Caco-2 (cell line): ENCODE results near the gene RPS6KA2. TPM values are rescaled to one million over a fixed set of nuclear protein-coding genes. Genes with fewer than 3 reads are reported as not detected.

Experiments used
- BruUV-seq: library from RNA; stranded (reverse); fragments of 400-500 nt; replicated peaks from 2 replicates; lab custom pipeline; 2021; lab: Mats Ljungman, UMichigan
- CTCF ChIA-PET: fragments of 300-600 bp; sonication (Branson Sonifier 250); formaldehyde crosslinking; loops from one replicate; lab custom pipeline; 2022; ENCODE audit warnings: antibody characterized with exemption; lab: Charles Lee
- POLR2A ChIA-PET: fragments of 300-600 bp; sonication (Branson Sonifier 250); formaldehyde crosslinking; loops from one replicate; lab custom pipeline; 2022; ENCODE audit warnings: antibody characterized with exemption; lab: Charles Lee
- DNase-seq, 2 experiments: peaks; one replicate each; pipeline versions ENCODE4 v3.0.0 to v3.0.0-alpha.2; 2020 to 2022
- H3K27me3 ChIP-seq: replicated peaks from 2 replicates; pipeline ENCODE4 v1.6.0; 2011; ENCODE audit warnings: low read length; ENCODE audit not compliant: control insufficient read depth, insufficient read depth
- H3K36me3 ChIP-seq: 2 replicates; pipeline ENCODE4 v1.5.1; 2011; ENCODE audit warnings: low read length; ENCODE audit not compliant: control insufficient read depth, insufficient read depth
- H3K4me1 ChIP-seq: fragments of 250-450 bp; sonication (Bioruptor Pico); 2 replicates; pipeline ENCODE4 v1.5.1; 2020; ENCODE audit warnings: mild to moderate bottlenecking
- H3K4me3 ChIP-seq: 2 replicates; pipeline ENCODE4 v1.5.1; 2011; ENCODE audit warnings: low read depth, mild to moderate bottlenecking, control low read depth, low read length
- H3K9me3 ChIP-seq: fragments of 250-450 bp; sonication (Bioruptor Pico); 2 replicates; pipeline ENCODE4 v1.5.1; 2020; ENCODE audit warnings: mild to moderate bottlenecking, moderate library complexity
- H3K27ac Mint-ChIP-seq: one replicate; pipeline ENCODE4 v1.8.0; 2022; ENCODE audit warnings: mixed read lengths; ENCODE audit not compliant: unreplicated experiment
- H3K27me3 Mint-ChIP-seq: one replicate; pipeline ENCODE4 v1.8.0; 2022; ENCODE audit warnings: mixed read lengths; ENCODE audit not compliant: insufficient read depth, unreplicated experiment
- H3K36me3 Mint-ChIP-seq: one replicate; pipeline ENCODE4 v1.8.0; 2022; ENCODE audit warnings: mild to moderate bottlenecking, mixed read lengths; ENCODE audit not compliant: insufficient read depth, unreplicated experiment
- H3K4me1 Mint-ChIP-seq: one replicate; pipeline ENCODE4 v1.8.0; 2022; ENCODE audit warnings: low read depth, mixed read lengths; ENCODE audit not compliant: unreplicated experiment
- H3K4me3 Mint-ChIP-seq: one replicate; pipeline ENCODE4 v1.8.0; 2022; ENCODE audit warnings: mild to moderate bottlenecking, moderate library complexity, mixed read lengths; ENCODE audit not compliant: unreplicated experiment
- H3K9me3 Mint-ChIP-seq: one replicate; pipeline ENCODE4 v1.8.0; 2022; ENCODE audit warnings: mixed read lengths; ENCODE audit not compliant: unreplicated experiment
- intact Hi-C: fragments of 100-400 bp; cut with micrococcal nuclease; formaldehyde crosslinking; loops from one replicate; pipeline ENCODE4 v1.10.0; 2022; ENCODE audit not compliant: unreplicated experiment
- total RNA-seq: library from RNA; stranded (reverse); gene quantifications from 2 replicates; pipeline ENCODE4 v1.2.3, GENCODE V29; 2022
- TF ChIP-seq, protein P1 (sequence below), 2 experiments: fragments of 200-600 bp in 1 of 2; IDR thresholded peaks; 1 replicate in 1 of 2; 2 replicates in 1 of 2; pipeline versions ENCODE4 v1.5.1 to v1.8.0; 2011 to 2022; ENCODE audit warnings: antibody characterized with exemption in 1 of 2, control low read depth in 1 of 2, inconsistent platforms in 1 of 2, low read depth in 1 of 2, low read length in 1 of 2, mild to moderate bottlenecking in 1 of 2, moderate library complexity in 1 of 2; ENCODE audit not compliant: insufficient read depth in 1 of 2, severe bottlenecking in 1 of 2, unreplicated experiment in 1 of 2

The RPS6KA2 gene
- total RNA-seq, 1 experiment from 2014 or later, result 5.6 TPM

DNA sequence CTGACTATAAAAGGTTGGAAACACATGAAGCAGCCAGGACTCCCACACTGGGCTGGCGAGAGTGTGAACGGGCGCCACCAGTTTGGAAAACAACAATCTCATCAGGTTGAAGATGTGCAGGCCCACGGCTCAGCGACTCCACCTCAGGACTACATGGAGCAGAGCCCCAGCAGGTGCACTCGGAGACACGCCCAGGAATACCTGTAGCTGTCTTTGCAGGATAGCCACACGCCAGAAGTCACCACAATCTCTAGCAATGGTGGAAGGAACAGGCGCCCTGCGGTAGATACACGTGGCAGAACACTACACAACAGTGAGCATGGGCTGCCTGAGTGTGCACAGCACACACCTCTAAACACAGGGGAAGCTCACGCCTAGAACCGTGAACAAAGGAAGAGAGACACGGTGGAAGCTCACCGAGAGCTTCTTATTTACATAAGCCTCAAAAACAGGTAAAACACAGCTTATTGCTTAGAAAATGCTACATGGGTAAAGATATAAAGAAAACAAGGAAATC lies 28.7 kb upstream of the RPS6KA2 start:
- H3K9me3 Mint-ChIP-seq, result no peaks in the 10 kb centered on the region
- H3K27me3 ChIP-seq, result no peaks in the 10 kb centered on the region
- no TSS peak for BruUV-seq
- H3K36me3 ChIP-seq, result no peaks in the 10 kb centered on the region
- no peaks in the 10 kb centered on the region for H3K4me1 Mint-ChIP-seq
- ChIA-PET CTCF (no interaction called here), POLR2A (no interaction called here)
- intact Hi-C loops, result no loop called here
- DNase-seq, result no peak
- H3K9me3 ChIP-seq, result no peaks in the 10 kb centered on the region
- no peak overlapping the region for H3K27ac Mint-ChIP-seq
- no peak overlapping the region for H3K4me3 Mint-ChIP-seq
- peaks cover 5% of the 10 kb centered on the region for H3K27me3 Mint-ChIP-seq
- no peak overlapping the region for H3K4me3 ChIP-seq
- no peaks in the 10 kb centered on the region for H3K4me1 ChIP-seq
- TF ChIP-seq, protein P1, sequence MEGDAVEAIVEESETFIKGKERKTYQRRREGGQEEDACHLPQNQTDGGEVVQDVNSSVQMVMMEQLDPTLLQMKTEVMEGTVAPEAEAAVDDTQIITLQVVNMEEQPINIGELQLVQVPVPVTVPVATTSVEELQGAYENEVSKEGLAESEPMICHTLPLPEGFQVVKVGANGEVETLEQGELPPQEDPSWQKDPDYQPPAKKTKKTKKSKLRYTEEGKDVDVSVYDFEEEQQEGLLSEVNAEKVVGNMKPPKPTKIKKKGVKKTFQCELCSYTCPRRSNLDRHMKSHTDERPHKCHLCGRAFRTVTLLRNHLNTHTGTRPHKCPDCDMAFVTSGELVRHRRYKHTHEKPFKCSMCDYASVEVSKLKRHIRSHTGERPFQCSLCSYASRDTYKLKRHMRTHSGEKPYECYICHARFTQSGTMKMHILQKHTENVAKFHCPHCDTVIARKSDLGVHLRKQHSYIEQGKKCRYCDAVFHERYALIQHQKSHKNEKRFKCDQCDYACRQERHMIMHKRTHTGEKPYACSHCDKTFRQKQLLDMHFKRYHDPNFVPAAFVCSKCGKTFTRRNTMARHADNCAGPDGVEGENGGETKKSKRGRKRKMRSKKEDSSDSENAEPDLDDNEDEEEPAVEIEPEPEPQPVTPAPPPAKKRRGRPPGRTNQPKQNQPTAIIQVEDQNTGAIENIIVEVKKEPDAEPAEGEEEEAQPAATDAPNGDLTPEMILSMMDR (IDR thresholded peaks at IDR 0.05; ENCODE audit: insufficient read depth in 1 of 2, low read depth in 1 of 2, low read length in 1 of 2, severe bottlenecking in 1 of 2, unreplicated experiment in 1 of 2), result no peak
- no peaks in the 10 kb centered on the region for H3K36me3 Mint-ChIP-seq

DNA sequence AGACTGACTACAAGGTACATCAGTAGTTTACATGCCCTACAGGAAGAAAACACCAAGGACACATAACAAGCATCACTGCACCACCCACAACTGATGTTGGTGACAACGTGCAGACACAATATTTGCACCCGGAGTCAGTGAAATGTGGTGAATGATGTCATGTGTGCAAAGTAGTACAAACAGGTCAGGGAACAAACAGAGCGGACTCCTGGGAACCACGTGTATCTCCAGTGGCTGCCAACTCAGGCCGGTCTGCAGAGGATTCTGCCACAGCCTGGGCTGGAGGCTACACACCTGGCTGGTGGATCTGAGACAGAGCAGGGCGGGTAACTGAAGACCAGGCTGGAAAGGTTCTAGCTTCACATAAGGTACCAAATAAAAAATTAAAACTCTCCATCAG lies 28.2 kb upstream of the RPS6KA2 start:
- no peaks in the 10 kb centered on the region for H3K4me1 Mint-ChIP-seq
- intact Hi-C loops, result no loop called here
- no peaks in the 10 kb centered on the region for H3K9me3 Mint-ChIP-seq
- peaks cover 5% of the 10 kb centered on the region for H3K27me3 Mint-ChIP-seq
- no TSS peak for BruUV-seq
- TF ChIP-seq, protein P1 (IDR thresholded peaks at IDR 0.05; ENCODE audit: insufficient read depth in 1 of 2, low read depth in 1 of 2, low read length in 1 of 2, severe bottlenecking in 1 of 2, unreplicated experiment in 1 of 2), result no peak
- Histone ChIP-seq H3K4me1 (no peaks in the 10 kb centered on the region), H3K36me3 (no peaks in the 10 kb centered on the region), H3K4me3 (no peak overlapping the region), H3K9me3 (no peaks in the 10 kb centered on the region), H3K27me3 (no peaks in the 10 kb centered on the region)
- ChIA-PET CTCF (no interaction called here), POLR2A (interaction anchor here (0.6 kb wide), 1 partner anchor 68 kb away, joined by 4 read pairs; no protein-coding TSS in a partner anchor)
- no peaks in the 10 kb centered on the region for H3K36me3 Mint-ChIP-seq
- no peak overlapping the region for H3K27ac Mint-ChIP-seq
- no peak overlapping the region for H3K4me3 Mint-ChIP-seq
- DNase-seq, result no peak

DNA sequence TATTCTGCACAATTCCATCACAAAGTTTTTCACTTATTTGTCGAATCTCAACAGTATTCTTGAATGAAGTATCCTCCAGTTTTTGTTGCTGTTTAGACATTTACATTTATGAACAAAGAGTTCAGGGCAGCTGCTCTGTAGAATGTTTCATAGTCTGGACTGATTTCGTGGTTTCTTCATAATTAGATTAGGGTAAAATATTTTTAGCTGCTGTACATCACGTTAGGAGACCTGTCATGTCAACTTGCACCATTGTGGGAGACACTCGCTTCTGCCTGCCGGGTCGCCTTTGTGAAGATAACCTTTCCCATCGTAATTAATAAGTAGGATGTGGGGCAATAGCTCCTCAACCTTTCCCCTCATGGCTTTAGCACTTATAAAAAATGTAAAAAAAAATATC lies 27.5 kb upstream of the RPS6KA2 start:
- BruUV-seq, result no TSS peak
- Histone ChIP-seq H3K4me3 (no peak overlapping the region), H3K27me3 (no peaks in the 10 kb centered on the region), H3K9me3 (no peaks in the 10 kb centered on the region), H3K36me3 (no peaks in the 10 kb centered on the region), H3K4me1 (no peaks in the 10 kb centered on the region)
- H3K27me3 Mint-ChIP-seq, result peaks cover 5% of the 10 kb centered on the region
- H3K27ac Mint-ChIP-seq, result no peak overlapping the region
- no peak for DNase-seq
- H3K36me3 Mint-ChIP-seq, result no peaks in the 10 kb centered on the region
- TF ChIP-seq, protein P1 (IDR thresholded peaks at IDR 0.05; ENCODE audit: insufficient read depth in 1 of 2, low read depth in 1 of 2, low read length in 1 of 2, severe bottlenecking in 1 of 2, unreplicated experiment in 1 of 2), result no peak
- no peak overlapping the region for H3K4me3 Mint-ChIP-seq
- H3K4me1 Mint-ChIP-seq, result no peaks in the 10 kb centered on the region
- no peaks in the 10 kb centered on the region for H3K9me3 Mint-ChIP-seq
- ChIA-PET POLR2A (interaction anchor here (0.6 kb wide), 1 partner anchor 69 kb away, joined by 4 read pairs; no protein-coding TSS in a partner anchor), CTCF (no interaction called here)
- intact Hi-C loops, result no loop called here
